BJ (cell line): ENCODE data around the gene PIANP. TPM values are rescaled to one million over a fixed set of nuclear protein-coding genes. Genes with fewer than 3 reads are reported as not detected.

Source experiments
- CTCF ChIA-PET: fragments of 350-600 bp; formaldehyde crosslinking; extraction: SDS; loops from one replicate; lab custom pipeline; 2021; ENCODE audit warnings: antibody characterized with exemption, inconsistent platforms; lab: Yijun Ruan, JAX
- POLR2A ChIA-PET: fragments of 300-600 bp; sonication (Branson Sonifier 250); formaldehyde crosslinking; extraction: SDS; loops from one replicate; lab custom pipeline; 2021; ENCODE audit warnings: antibody characterized with exemption; lab: Charles Lee
- DNase-seq: peaks from one replicate; pipeline ENCODE4 v3.0.0-alpha.2; 2011; ENCODE audit warnings: low read depth
- H3K27me3 ChIP-seq: 2 replicates; pipeline ENCODE4 v1.6.0; 2011; ENCODE audit warnings: low read length; ENCODE audit not compliant: control insufficient read depth, insufficient read depth
- H3K36me3 ChIP-seq: 2 replicates; pipeline ENCODE4 v1.5.1; 2011; ENCODE audit warnings: low read length; ENCODE audit not compliant: control insufficient read depth, insufficient read depth
- H3K4me3 ChIP-seq: 2 replicates; pipeline ENCODE4 v1.5.1; 2011; ENCODE audit warnings: low read depth, mild to moderate bottlenecking, control low read depth, low read length
- CTCF ChIP-seq: IDR thresholded peaks from 2 replicates; pipeline ENCODE4 v1.5.1; 2011; ENCODE audit warnings: low read depth, mild to moderate bottlenecking, control low read depth, inconsistent platforms, low read length, moderate library complexity; ENCODE audit not compliant: insufficient read depth
- polyA plus RNA-seq: library from polyadenylated mRNA; depleted of rRNA; stranded (reverse); fragments of >200 nt; gene quantifications from 2 replicates; pipeline ENCODE4 v1.2.3, GENCODE V29; 2011

The PIANP gene
- polyA plus RNA-seq, 1 experiment = 0.59 TPM

- Histone ChIP-seq H3K36me3 (no peaks in the 10 kb centered on the region), H3K27me3 (no peaks in the 10 kb centered on the region), H3K4me3 (no peak overlapping the region)
- CTCF ChIA-PET = no interaction called here
- POLR2A ChIA-PET = no interaction called here
- DNase-seq = no peak
- no peak for TF ChIP-seq CTCF
These were observed 5.9 kb downstream of the PIANP start for GRCh38 chr12:6694701-6695100.

GRCh38 chr12:6693832-6694355, 6.7 kb downstream of the PIANP start:
- ChIA-PET CTCF (interaction anchor here (0.7 kb wide), 1 partner anchor 73 kb away, joined by 3 read pairs; no protein-coding TSS in a partner anchor), POLR2A (no interaction called here)
- no peak for TF ChIP-seq CTCF
- no peak for DNase-seq
- Histone ChIP-seq H3K4me3 (no peak overlapping the region), H3K36me3 (no peaks in the 10 kb centered on the region), H3K27me3 (no peaks in the 10 kb centered on the region)

- ChIA-PET POLR2A (no interaction called here), CTCF (interaction anchor here (1.0 to 1.9 kb wide), 4 partner anchors 29 to 79 kb away, joined by 3 to 6 read pairs (median 4); partner anchors contain the start of gene PTMS)
- no peak for TF ChIP-seq CTCF
- H3K4me3 ChIP-seq = no peak overlapping the region
- no peaks in the 10 kb centered on the region for H3K36me3 ChIP-seq
- no peak for DNase-seq
- no peaks in the 10 kb centered on the region for H3K27me3 ChIP-seq
These were observed 7.7 kb downstream of the PIANP start for GRCh38 chr12:6692888-6693287.

- H3K27me3 ChIP-seq = no peaks in the 10 kb centered on the region
- TF ChIP-seq CTCF = no peak
- H3K36me3 ChIP-seq = no peaks in the 10 kb centered on the region
- DNase-seq = peak; percentile 32
- ChIA-PET POLR2A (interaction anchor here (0.6 kb wide), 1 partner anchor 41 kb away, joined by 3 read pairs; no protein-coding TSS in a partner anchor), CTCF (interaction anchor here (0.7 to 1.9 kb wide), 3 partner anchors 27 to 134 kb away, joined by 3 to 6 read pairs (median 3); no protein-coding TSS in a partner anchor)
- H3K4me3 ChIP-seq = no peak overlapping the region
These were observed 9.1 kb downstream of the PIANP start for GRCh38 chr12:6691473-6691872.

GRCh38 chr12:6688999-6689882, 11.4 kb downstream of the PIANP start, which contains the start of gene ZNF384:
ZNF384 (minus strand) TSS chr12:6689375; CDS start chr12:6679520, 9,855 bp downstream.
- Histone ChIP-seq H3K27me3 (no peaks in the 10 kb centered on the region), H3K4me3 (peak within 1 kb of the TSS; percentile 83), H3K36me3 (no peaks in the 10 kb centered on the region; the same call in 1 of the 2 replicates)
- POLR2A ChIA-PET = interaction anchor here (0.6 to 1.4 kb wide), 17 partner anchors 9 to 1295 kb away, joined by 3 to 29 read pairs (median 4); partner anchors contain the start of genes C1S, COPS7A, GAPDH and P3H3
- CTCF ChIA-PET = interaction anchor here (0.6 to 1.6 kb wide), 14 partner anchors 10 to 147 kb away, joined by 3 to 11 read pairs (median 3); partner anchors contain the start of genes COPS7A and PTMS
- DNase-seq = peak; percentile 97
- TF ChIP-seq CTCF = 0 out of 2 replicates have a peak, but pooled peaks have one; percentile 6
